GM23248 (cell line): ENCODE measurements around the gene ROCK2. TPM values are rescaled to one million over a fixed set of nuclear protein-coding genes. Genes with fewer than 3 reads are reported as not detected.

ENCODE experiments used
- DNase-seq: peaks from one replicate; pipeline ENCODE4 v3.0.0-alpha.2; 2015
- H2AFZ ChIP-seq: fragments of 200-600 bp; sonication (generic); 2 replicates; pipeline ENCODE4 v1.6.1; 2016; ENCODE audit warnings: antibody characterized with exemption
- H3F3A ChIP-seq: fragments of 200-600 bp; sonication (generic); 2 replicates; pipeline ENCODE4 v1.6.1; 2016; ENCODE audit warnings: mild to moderate bottlenecking, antibody characterized with exemption, mixed run types; ENCODE audit not compliant: insufficient read depth
- H3K27ac ChIP-seq: fragments of 200-600 bp; sonication (generic); 2 replicates; pipeline ENCODE4 v1.5.1; 2016; ENCODE audit warnings: mild to moderate bottlenecking
- H3K27me3 ChIP-seq: fragments of 200-600 bp; sonication (generic); replicated peaks from 2 replicates; pipeline ENCODE4 v1.6.1; 2016; ENCODE audit warnings: mild to moderate bottlenecking; ENCODE audit not compliant: insufficient read depth
- H3K36me3 ChIP-seq: fragments of 200-600 bp; sonication (generic); 2 replicates; pipeline ENCODE4 v1.6.1; 2016; ENCODE audit warnings: low read depth, mild to moderate bottlenecking
- H3K4me1 ChIP-seq: fragments of 200-600 bp; sonication (generic); 2 replicates; pipeline ENCODE4 v1.6.1; 2016; ENCODE audit warnings: mild to moderate bottlenecking; ENCODE audit not compliant: insufficient read depth
- H3K4me2 ChIP-seq: fragments of 200-600 bp; sonication (generic); one replicate; pipeline ENCODE4 v1.6.1; 2016; ENCODE audit warnings: mild to moderate bottlenecking; ENCODE audit not compliant: unreplicated experiment
- H3K4me3 ChIP-seq: fragments of 200-600 bp; sonication (generic); 2 replicates; pipeline ENCODE4 v1.5.1; 2016; ENCODE audit warnings: mild to moderate bottlenecking
- H3K79me2 ChIP-seq: fragments of 200-600 bp; sonication (generic); 2 replicates; pipeline ENCODE4 v1.6.1; 2016; ENCODE audit warnings: mild to moderate bottlenecking; ENCODE audit not compliant: insufficient read depth
- H3K9ac ChIP-seq: fragments of 200-600 bp; sonication (generic); 2 replicates; pipeline ENCODE4 v1.6.1; 2016; ENCODE audit warnings: mild to moderate bottlenecking
- H3K9me2 ChIP-seq: fragments of 200-600 bp; sonication (generic); 2 replicates; pipeline ENCODE4 v1.6.1; 2016; ENCODE audit warnings: mixed run types, mild to moderate bottlenecking, moderate library complexity; ENCODE audit not compliant: insufficient read depth
- H3K9me3 ChIP-seq: fragments of 200-600 bp; sonication (generic); one replicate; pipeline ENCODE4 v1.6.1; 2017; ENCODE audit warnings: low read depth
- H4K20me1 ChIP-seq: fragments of 200-600 bp; sonication (generic); 2 replicates; pipeline ENCODE4 v1.6.0; 2016; ENCODE audit not compliant: insufficient read depth
- EZH2 ChIP-seq: fragments of 200-600 bp; sonication (generic); IDR thresholded peaks from 2 replicates; pipeline ENCODE4 v1.6.1; 2018; ENCODE audit warnings: antibody characterized with exemption, mild to moderate bottlenecking; ENCODE audit not compliant: insufficient read depth, poor library complexity, severe bottlenecking
- EZH2phosphoT487 ChIP-seq: fragments of 200-600 bp; sonication (generic); IDR thresholded peaks from 2 replicates; pipeline ENCODE4 v1.6.1; 2018; ENCODE audit warnings: antibody characterized with exemption, moderate library complexity, mild to moderate bottlenecking, low read depth; ENCODE audit not compliant: insufficient read depth
- WGBS, 2 experiments: methylation state at CpG; one replicate each; pipeline ENCODE4 v1.1.6; 2015 to 2017; ENCODE audit warnings: low lambda C conversion rate in 2 of 2, low coverage in 1 of 2; ENCODE audit errors: missing lambda C conversion rate in 2 of 2; 5-methylcytosine and 5-hydroxymethylcytosine counted together
- in situ Hi-C: fragments of 300-500 bp; cut with MboI; formaldehyde crosslinking; loops from 2 replicates; pipeline ENCODE4 v1.15.0; 2020
- polyA plus RNA-seq: library from polyadenylated mRNA; unstranded; fragments of >200 nt; fragmentation: Nextera tagmentation; extraction: Ambion mirVana; gene quantifications from 2 replicates; pipeline ENCODE4 v1.2.1, GENCODE V29; 2016
- total RNA-seq: library from RNA; depleted of rRNA; stranded (reverse); fragments of >200 nt; shearing (Covaris generic); gene quantifications from 2 replicates; pipeline ENCODE4 v1.2.3, GENCODE V29; 2014

The ROCK2 gene
- total and polyA plus RNA-seq, 2 experiments from 2014 or later = 19.9 to 38.3 TPM

GRCh38 chr2:11182951-11183350, 161.5 kb downstream of the ROCK2 start:
- no peaks in the 10 kb centered on the region for H3K9me2 ChIP-seq
- no peak overlapping the region for H3K4me2 ChIP-seq
- H2AFZ ChIP-seq = no peak overlapping the region
- in situ Hi-C loops = no loop called here
- no peaks in the 10 kb centered on the region for H3K27me3 ChIP-seq
- 99 to 100% methylated on average over 2 of the region's 2 CpGs for WGBS, 2 experiments
- DNase-seq = no peak
- H3K27ac ChIP-seq = no peak overlapping the region
- peaks cover 31% of the 10 kb centered on the region for H3K36me3 ChIP-seq
- peaks cover 13% of the 10 kb centered on the region for H3K4me1 ChIP-seq
- H3K79me2 ChIP-seq = no peaks in the 10 kb centered on the region
- H3F3A ChIP-seq = peaks cover 8% of the 10 kb centered on the region; the same call in 1 of the 2 replicates
- no peak overlapping the region for H3K9ac ChIP-seq
- H3K4me3 ChIP-seq = no peak overlapping the region
- H4K20me1 ChIP-seq = no peaks in the 10 kb centered on the region
- no peaks in the 10 kb centered on the region for H3K9me3 ChIP-seq
- TF ChIP-seq EZH2phosphoT487 = no peak

GRCh38 chr2:11180653-11181052, 163.8 kb downstream of the ROCK2 start:
- peaks cover 13% of the 10 kb centered on the region for H3F3A ChIP-seq
- no peaks in the 10 kb centered on the region for H3K79me2 ChIP-seq
- no peaks in the 10 kb centered on the region for H3K9me3 ChIP-seq
- no peaks in the 10 kb centered on the region for H3K9me2 ChIP-seq
- in situ Hi-C loops = no loop called here
- H3K4me1 ChIP-seq = peaks cover 5% of the 10 kb centered on the region
- H3K27ac ChIP-seq = no peak overlapping the region
- TF ChIP-seq EZH2 = no peak
- TF ChIP-seq EZH2phosphoT487 = no peak
- 97 to 99% methylated on average over 6 of the region's 6 CpGs for WGBS, 2 experiments
- H3K9ac ChIP-seq = no peak overlapping the region
- no peak for DNase-seq
- no peak overlapping the region for H2AFZ ChIP-seq
- no peaks in the 10 kb centered on the region for H4K20me1 ChIP-seq
- H3K36me3 ChIP-seq = peaks cover 27% of the 10 kb centered on the region
- no peak overlapping the region for H3K4me2 ChIP-seq
- H3K4me3 ChIP-seq = no peak overlapping the region
- no peaks in the 10 kb centered on the region for H3K27me3 ChIP-seq

GRCh38 chr2:11179899-11180298, 164.5 kb downstream of the ROCK2 start:
- peaks cover 27% of the 10 kb centered on the region for H3K36me3 ChIP-seq
- no peak overlapping the region for H3K4me2 ChIP-seq
- 91 to 94% methylated on average over 4 of the region's 4 CpGs for WGBS, 2 experiments
- peaks cover 20% of the 10 kb centered on the region for H3F3A ChIP-seq
- H3K4me1 ChIP-seq = peaks cover 13% of the 10 kb centered on the region
- no peak overlapping the region for H3K27ac ChIP-seq
- no peak overlapping the region for H3K9ac ChIP-seq
- in situ Hi-C loops = no loop called here
- TF ChIP-seq EZH2 (no peak), EZH2phosphoT487 (no peak)
- H4K20me1 ChIP-seq = no peaks in the 10 kb centered on the region
- no peaks in the 10 kb centered on the region for H3K79me2 ChIP-seq
- H3K9me2 ChIP-seq = no peaks in the 10 kb centered on the region
- DNase-seq = peak; percentile 22
- H2AFZ ChIP-seq = no peak overlapping the region
- no peak overlapping the region for H3K4me3 ChIP-seq
- no peaks in the 10 kb centered on the region for H3K27me3 ChIP-seq
- H3K9me3 ChIP-seq = no peaks in the 10 kb centered on the region

- Histone ChIP-seq H3K9ac (no peak overlapping the region), H3K27me3 (no peaks in the 10 kb centered on the region), H3K4me1 (peaks cover 14% of the 10 kb centered on the region), H3K36me3 (peaks cover 27% of the 10 kb centered on the region), H3K9me3 (no peaks in the 10 kb centered on the region), H3F3A (peaks cover 21% of the 10 kb centered on the region), H3K9me2 (no peaks in the 10 kb centered on the region), H3K4me3 (no peak overlapping the region), H3K4me2 (no peak overlapping the region), H4K20me1 (no peaks in the 10 kb centered on the region), H3K27ac (no peak overlapping the region), H2AFZ (no peak overlapping the region), H3K79me2 (no peaks in the 10 kb centered on the region)
- DNase-seq = no peak
- in situ Hi-C loops = no loop called here
- no peak for TF ChIP-seq EZH2
- 80 to 81% methylated on average over 4 of the region's 4 CpGs for WGBS, 2 experiments
Measured at GRCh38 chr2:11179196-11179595, 165.2 kb downstream of the ROCK2 start.
